GM23338 (cell line): ENCODE measurements around the gene PAX2. TPM values are rescaled to one million over a fixed set of nuclear protein-coding genes. Genes with fewer than 3 reads are reported as not detected.
A peak's percentile ranks its signal among the peaks of the same experiment; 100 is the strongest.

Experiments used
- ATAC-seq: fragments of 200-7000 bp; cut with Tn5 transposase; 3 replicates; pipeline ENCODE4 v1.9.1; 2020
- DNase-seq: peaks from one replicate; pipeline ENCODE4 v3.0.0-alpha.2; 2015; ENCODE audit warnings: low spot score
- H2AFZ ChIP-seq: fragments of 200-600 bp; sonication (generic); 2 replicates; pipeline ENCODE4 v1.8.0; 2016; ENCODE audit warnings: antibody characterized with exemption, mild to moderate bottlenecking, moderate library complexity
- H3F3A ChIP-seq: fragments of 200-600 bp; sonication (generic); replicated peaks from 2 replicates; pipeline ENCODE4 v1.8.0; 2017; ENCODE audit warnings: antibody characterized with exemption, mixed run types, low read depth
- H3K27ac ChIP-seq: fragments of 200-600 bp; sonication (generic); 2 replicates; pipeline ENCODE4 v1.6.1; 2016; ENCODE audit warnings: low read depth
- H3K27me3 ChIP-seq: fragments of 200-600 bp; sonication (generic); 2 replicates; pipeline ENCODE4 v1.8.0; 2016; ENCODE audit warnings: mild to moderate bottlenecking, mixed run types, moderate library complexity; ENCODE audit not compliant: insufficient read depth
- H3K36me3 ChIP-seq: fragments of 200-600 bp; sonication (generic); 2 replicates; pipeline ENCODE4 v1.8.0; 2016; ENCODE audit warnings: mild to moderate bottlenecking; ENCODE audit not compliant: insufficient read depth
- H3K4me1 ChIP-seq: fragments of 200-600 bp; sonication (generic); 2 replicates; pipeline ENCODE4 v1.8.0; 2016; ENCODE audit warnings: mild to moderate bottlenecking, moderate library complexity; ENCODE audit not compliant: insufficient read depth
- H3K4me2 ChIP-seq: fragments of 200-600 bp; sonication (generic); 2 replicates; pipeline ENCODE4 v1.7.1; 2017; ENCODE audit warnings: mixed run types
- H3K4me3 ChIP-seq: fragments of 200-600 bp; sonication (generic); 2 replicates; pipeline ENCODE4 v1.6.1; 2016; ENCODE audit warnings: mixed run types
- H3K79me2 ChIP-seq: fragments of 200-600 bp; sonication (generic); replicated peaks from 2 replicates; pipeline ENCODE4 v1.8.0; 2017; ENCODE audit warnings: mild to moderate bottlenecking; ENCODE audit not compliant: insufficient read depth
- H3K9me2 ChIP-seq: fragments of 200-600 bp; sonication (generic); 2 replicates; pipeline ENCODE4 v1.8.0; 2017; ENCODE audit not compliant: insufficient read depth
- H4K20me1 ChIP-seq: fragments of 200-600 bp; sonication (generic); replicated peaks from 2 replicates; pipeline ENCODE4 v1.8.0; 2017; ENCODE audit warnings: mild to moderate bottlenecking; ENCODE audit not compliant: insufficient read depth
- H3K27ac Mint-ChIP-seq: 2 replicates; pipeline ENCODE4 v1.8.0; 2020; ENCODE audit warnings: inconsistent platforms, mild to moderate bottlenecking, moderate library complexity, mixed read lengths
- H3K27me3 Mint-ChIP-seq: 3 replicates; pipeline ENCODE4 v1.8.0; 2022; ENCODE audit warnings: low read depth, mild to moderate bottlenecking, moderate library complexity, mixed read lengths, inconsistent platforms; ENCODE audit not compliant: insufficient read depth, poor library complexity
- H3K36me3 Mint-ChIP-seq: 3 replicates; pipeline ENCODE4 v1.8.0; 2021; ENCODE audit warnings: low read depth, mild to moderate bottlenecking, inconsistent platforms, moderate library complexity, mixed read lengths
- H3K4me1 Mint-ChIP-seq: 3 replicates; pipeline ENCODE4 v1.8.0; 2020; ENCODE audit warnings: mild to moderate bottlenecking, inconsistent platforms, mixed read lengths
- H3K4me3 Mint-ChIP-seq: 3 replicates; pipeline ENCODE4 v1.8.0; 2021; ENCODE audit warnings: moderate library complexity, mild to moderate bottlenecking, inconsistent platforms, mixed read lengths
- H3K9me3 Mint-ChIP-seq: 3 replicates; pipeline ENCODE4 v1.8.0; 2020; ENCODE audit warnings: moderate library complexity, mild to moderate bottlenecking, inconsistent platforms, mixed read lengths
- CREB1 ChIP-seq: fragments of 250-450 bp; sonication (Bioruptor Pico); IDR thresholded peaks from 2 replicates; pipeline ENCODE4 v1.5.0; 2020; ENCODE audit warnings: low read depth, mild to moderate bottlenecking, moderate library complexity
- CTCF ChIP-seq, 2 experiments: fragments of 200-600 bp in 1 of 2; sonication (generic) in 1 of 2; conservative IDR thresholded peaks; 2 replicates each; pipeline versions ENCODE4 v1.5.1 to v1.6.1; 2016 to 2017; ENCODE audit warnings: antibody characterized with exemption in 2 of 2, low read depth in 2 of 2, mild to moderate bottlenecking in 2 of 2, moderate library complexity in 1 of 2
- ETS1 ChIP-seq: IDR thresholded peaks from 2 replicates; pipeline ENCODE4 v1.6.1; 2016; ENCODE audit warnings: antibody characterized with exemption
- EZH2 ChIP-seq: fragments of 200-600 bp; sonication (generic); IDR thresholded peaks from one replicate; pipeline ENCODE4 v1.8.0; 2017; ENCODE audit warnings: antibody characterized with exemption, mild to moderate bottlenecking, low read depth; ENCODE audit not compliant: unreplicated experiment
- EZH2phosphoT487 ChIP-seq: fragments of 200-600 bp; sonication (generic); IDR thresholded peaks from one replicate; pipeline ENCODE4 v1.8.1; 2018; ENCODE audit warnings: antibody characterized with exemption; ENCODE audit not compliant: unreplicated experiment
- JUNB ChIP-seq: IDR thresholded peaks from one replicate; pipeline ENCODE4 v1.6.1; 2016; ENCODE audit warnings: antibody characterized with exemption; ENCODE audit not compliant: unreplicated experiment
- NANOG ChIP-seq: IDR thresholded peaks from 2 replicates; pipeline ENCODE4 v1.6.1; 2016; ENCODE audit warnings: antibody characterized with exemption, borderline replicate concordance
- POLR2AphosphoS5 ChIP-seq: IDR thresholded peaks from 2 replicates; pipeline ENCODE4 v1.6.1; 2016; ENCODE audit warnings: antibody characterized with exemption, low read depth
- STAT1 ChIP-seq: IDR thresholded peaks from one replicate; pipeline ENCODE4 v1.6.1; 2016; ENCODE audit warnings: antibody characterized with exemption; ENCODE audit not compliant: unreplicated experiment
- ZNF114 ChIP-seq: fragments of 250-450 bp; sonication (Bioruptor Pico); IDR thresholded peaks from 2 replicates; pipeline ENCODE4 v1.5.0; 2020; ENCODE audit warnings: mild to moderate bottlenecking, moderate library complexity
- ZNF331 ChIP-seq: fragments of 250-450 bp; sonication (Bioruptor Pico); IDR thresholded peaks from 2 replicates; pipeline ENCODE4 v1.5.0; 2020; ENCODE audit warnings: low read depth, mild to moderate bottlenecking, moderate library complexity
- polyA plus RNA-seq: library from polyadenylated mRNA; unstranded; fragments of >200 nt; fragmentation: Nextera tagmentation; extraction: Ambion mirVana; gene quantifications from 2 replicates; pipeline ENCODE4 v1.2.1, GENCODE V29; 2016
- total RNA-seq: library from RNA; depleted of rRNA; stranded (reverse); fragments of >200 nt; shearing (Covaris generic); gene quantifications from 2 replicates; pipeline ENCODE4 v1.2.3, GENCODE V29; 2014
- TF ChIP-seq, protein P1 (sequence below): IDR thresholded peaks from one replicate; pipeline ENCODE4 v1.6.1; 2018; ENCODE audit warnings: antibody characterized with exemption; ENCODE audit not compliant: unreplicated experiment
- TF ChIP-seq, protein P2 (sequence below): fragments of 250-450 bp; sonication (Bioruptor Pico); IDR thresholded peaks from 2 replicates; pipeline ENCODE4 v1.5.0; 2020; ENCODE audit warnings: mild to moderate bottlenecking, moderate library complexity

PAX2 gene
- total and polyA plus RNA-seq, 2 experiments from 2014 or later = not detected

DNA sequence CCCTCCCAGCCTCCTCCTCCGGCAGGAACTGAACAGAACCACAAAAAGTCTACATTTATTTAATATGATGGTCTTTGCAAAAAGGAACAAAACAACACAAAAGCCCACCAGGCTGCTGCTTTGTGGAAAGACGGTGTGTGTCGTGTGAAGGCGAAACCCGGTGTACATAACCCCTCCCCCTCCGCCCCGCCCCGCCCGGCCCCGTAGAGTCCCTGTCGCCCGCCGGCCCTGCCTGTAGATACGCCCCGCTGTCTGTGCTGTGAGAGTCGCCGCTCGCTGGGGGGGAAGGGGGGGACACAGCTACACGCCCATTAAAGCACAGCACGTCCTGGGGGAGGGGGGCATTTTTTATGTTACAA, 83.3 kb downstream of the PAX2 start:
- H3K27me3 Mint-ChIP-seq = peaks cover 97% of the 10 kb centered on the region
- H3K4me3 ChIP-seq = peak overlapping the region; percentile 52
- H3K9me2 ChIP-seq = no peaks in the 10 kb centered on the region
- no peak overlapping the region for H3K27ac Mint-ChIP-seq
- no peaks in the 10 kb centered on the region; the same call in 2 of the 3 replicates for H3K36me3 Mint-ChIP-seq
- no peak overlapping the region for H2AFZ ChIP-seq
- peaks cover 5% of the 10 kb centered on the region for H4K20me1 ChIP-seq
- TF ChIP-seq JUNB (no peak), ZNF331 (CRISPR knock-in tag) (no peak), EZH2 (no peak), NANOG (no peak), ETS1 (no peak), STAT1 (no peak), EZH2phosphoT487 (no peak), POLR2AphosphoS5 (no peak), CREB1 (CRISPR knock-in tag) (no peak), ZNF114 (no peak), CTCF (conservative IDR thresholded peaks at IDR 0.05; ENCODE audit: low read depth in 2 of 2) (no peak)
- TF ChIP-seq, protein P1, sequence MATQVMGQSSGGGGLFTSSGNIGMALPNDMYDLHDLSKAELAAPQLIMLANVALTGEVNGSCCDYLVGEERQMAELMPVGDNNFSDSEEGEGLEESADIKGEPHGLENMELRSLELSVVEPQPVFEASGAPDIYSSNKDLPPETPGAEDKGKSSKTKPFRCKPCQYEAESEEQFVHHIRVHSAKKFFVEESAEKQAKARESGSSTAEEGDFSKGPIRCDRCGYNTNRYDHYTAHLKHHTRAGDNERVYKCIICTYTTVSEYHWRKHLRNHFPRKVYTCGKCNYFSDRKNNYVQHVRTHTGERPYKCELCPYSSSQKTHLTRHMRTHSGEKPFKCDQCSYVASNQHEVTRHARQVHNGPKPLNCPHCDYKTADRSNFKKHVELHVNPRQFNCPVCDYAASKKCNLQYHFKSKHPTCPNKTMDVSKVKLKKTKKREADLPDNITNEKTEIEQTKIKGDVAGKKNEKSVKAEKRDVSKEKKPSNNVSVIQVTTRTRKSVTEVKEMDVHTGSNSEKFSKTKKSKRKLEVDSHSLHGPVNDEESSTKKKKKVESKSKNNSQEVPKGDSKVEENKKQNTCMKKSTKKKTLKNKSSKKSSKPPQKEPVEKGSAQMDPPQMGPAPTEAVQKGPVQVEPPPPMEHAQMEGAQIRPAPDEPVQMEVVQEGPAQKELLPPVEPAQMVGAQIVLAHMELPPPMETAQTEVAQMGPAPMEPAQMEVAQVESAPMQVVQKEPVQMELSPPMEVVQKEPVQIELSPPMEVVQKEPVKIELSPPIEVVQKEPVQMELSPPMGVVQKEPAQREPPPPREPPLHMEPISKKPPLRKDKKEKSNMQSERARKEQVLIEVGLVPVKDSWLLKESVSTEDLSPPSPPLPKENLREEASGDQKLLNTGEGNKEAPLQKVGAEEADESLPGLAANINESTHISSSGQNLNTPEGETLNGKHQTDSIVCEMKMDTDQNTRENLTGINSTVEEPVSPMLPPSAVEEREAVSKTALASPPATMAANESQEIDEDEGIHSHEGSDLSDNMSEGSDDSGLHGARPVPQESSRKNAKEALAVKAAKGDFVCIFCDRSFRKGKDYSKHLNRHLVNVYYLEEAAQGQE = no peak
- TF ChIP-seq, protein P2, sequence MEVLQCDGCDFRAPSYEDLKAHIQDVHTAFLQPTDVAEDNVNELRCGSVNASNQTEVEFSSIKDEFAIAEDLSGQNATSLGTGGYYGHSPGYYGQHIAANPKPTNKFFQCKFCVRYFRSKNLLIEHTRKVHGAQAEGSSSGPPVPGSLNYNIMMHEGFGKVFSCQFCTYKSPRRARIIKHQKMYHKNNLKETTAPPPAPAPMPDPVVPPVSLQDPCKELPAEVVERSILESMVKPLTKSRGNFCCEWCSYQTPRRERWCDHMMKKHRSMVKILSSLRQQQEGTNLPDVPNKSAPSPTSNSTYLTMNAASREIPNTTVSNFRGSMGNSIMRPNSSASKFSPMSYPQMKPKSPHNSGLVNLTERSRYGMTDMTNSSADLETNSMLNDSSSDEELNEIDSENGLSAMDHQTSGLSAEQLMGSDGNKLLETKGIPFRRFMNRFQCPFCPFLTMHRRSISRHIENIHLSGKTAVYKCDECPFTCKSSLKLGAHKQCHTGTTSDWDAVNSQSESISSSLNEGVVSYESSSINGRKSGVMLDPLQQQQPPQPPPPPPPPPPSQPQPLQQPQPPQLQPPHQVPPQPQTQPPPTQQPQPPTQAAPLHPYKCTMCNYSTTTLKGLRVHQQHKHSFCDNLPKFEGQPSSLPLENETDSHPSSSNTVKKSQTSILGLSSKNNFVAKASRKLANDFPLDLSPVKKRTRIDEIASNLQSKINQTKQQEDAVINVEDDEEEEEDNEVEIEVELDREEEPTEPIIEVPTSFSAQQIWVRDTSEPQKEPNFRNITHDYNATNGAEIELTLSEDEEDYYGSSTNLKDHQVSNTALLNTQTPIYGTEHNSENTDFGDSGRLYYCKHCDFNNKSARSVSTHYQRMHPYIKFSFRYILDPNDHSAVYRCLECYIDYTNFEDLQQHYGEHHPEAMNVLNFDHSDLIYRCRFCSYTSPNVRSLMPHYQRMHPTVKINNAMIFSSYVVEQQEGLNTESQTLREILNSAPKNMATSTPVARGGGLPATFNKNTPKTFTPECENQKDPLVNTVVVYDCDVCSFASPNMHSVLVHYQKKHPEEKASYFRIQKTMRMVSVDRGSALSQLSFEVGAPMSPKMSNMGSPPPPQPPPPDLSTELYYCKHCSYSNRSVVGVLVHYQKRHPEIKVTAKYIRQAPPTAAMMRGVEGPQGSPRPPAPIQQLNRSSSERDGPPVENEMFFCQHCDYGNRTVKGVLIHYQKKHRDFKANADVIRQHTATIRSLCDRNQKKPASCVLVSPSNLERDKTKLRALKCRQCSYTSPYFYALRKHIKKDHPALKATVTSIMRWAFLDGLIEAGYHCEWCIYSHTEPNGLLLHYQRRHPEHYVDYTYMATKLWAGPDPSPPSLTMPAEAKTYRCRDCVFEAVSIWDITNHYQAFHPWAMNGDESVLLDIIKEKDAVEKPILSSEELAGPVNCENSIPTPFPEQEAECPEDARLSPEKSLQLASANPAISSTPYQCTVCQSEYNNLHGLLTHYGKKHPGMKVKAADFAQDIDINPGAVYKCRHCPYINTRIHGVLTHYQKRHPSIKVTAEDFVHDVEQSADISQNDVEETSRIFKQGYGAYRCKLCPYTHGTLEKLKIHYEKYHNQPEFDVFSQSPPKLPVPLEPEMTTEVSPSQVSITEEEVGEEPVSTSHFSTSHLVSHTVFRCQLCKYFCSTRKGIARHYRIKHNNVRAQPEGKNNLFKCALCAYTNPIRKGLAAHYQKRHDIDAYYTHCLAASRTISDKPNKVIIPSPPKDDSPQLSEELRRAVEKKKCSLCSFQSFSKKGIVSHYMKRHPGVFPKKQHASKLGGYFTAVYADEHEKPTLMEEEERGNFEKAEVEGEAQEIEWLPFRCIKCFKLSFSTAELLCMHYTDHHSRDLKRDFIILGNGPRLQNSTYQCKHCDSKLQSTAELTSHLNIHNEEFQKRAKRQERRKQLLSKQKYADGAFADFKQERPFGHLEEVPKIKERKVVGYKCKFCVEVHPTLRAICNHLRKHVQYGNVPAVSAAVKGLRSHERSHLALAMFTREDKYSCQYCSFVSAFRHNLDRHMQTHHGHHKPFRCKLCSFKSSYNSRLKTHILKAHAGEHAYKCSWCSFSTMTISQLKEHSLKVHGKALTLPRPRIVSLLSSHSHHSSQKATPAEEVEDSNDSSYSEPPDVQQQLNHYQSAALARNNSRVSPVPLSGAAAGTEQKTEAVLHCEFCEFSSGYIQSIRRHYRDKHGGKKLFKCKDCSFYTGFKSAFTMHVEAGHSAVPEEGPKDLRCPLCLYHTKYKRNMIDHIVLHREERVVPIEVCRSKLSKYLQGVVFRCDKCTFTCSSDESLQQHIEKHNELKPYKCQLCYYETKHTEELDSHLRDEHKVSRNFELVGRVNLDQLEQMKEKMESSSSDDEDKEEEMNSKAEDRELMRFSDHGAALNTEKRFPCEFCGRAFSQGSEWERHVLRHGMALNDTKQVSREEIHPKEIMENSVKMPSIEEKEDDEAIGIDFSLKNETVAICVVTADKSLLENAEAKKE (CRISPR knock-in tag) = no peak
- peak; percentile 62 for DNase-seq
- peaks cover 2% of the 10 kb centered on the region; the same call in 2 of the 3 replicates for H3K9me3 Mint-ChIP-seq
- H3F3A ChIP-seq = no peaks in the 10 kb centered on the region
- peak overlapping the region; percentile 77 for H3K4me2 ChIP-seq
- no peaks in the 10 kb centered on the region for H3K36me3 ChIP-seq
- peaks cover 39% of the 10 kb centered on the region for H3K4me1 Mint-ChIP-seq
- ATAC-seq = peak; percentile 9
- peak overlapping the region; percentile 63 for H3K4me3 Mint-ChIP-seq
- no peak overlapping the region for H3K27ac ChIP-seq
- H3K4me1 ChIP-seq = peaks cover 26% of the 10 kb centered on the region
- H3K79me2 ChIP-seq = no peaks in the 10 kb centered on the region
- peaks cover 100% of the 10 kb centered on the region for H3K27me3 ChIP-seq
